Sciatic nerve (tissue), 2 donors: Measurements from ENCODE around the gene TRAPPC2B. TPM values are rescaled to one million over a fixed set of nuclear protein-coding genes. Genes with fewer than 3 reads are reported as not detected.
A peak's percentile ranks its signal among the peaks of the same experiment; 100 is the strongest.
"Not testable (repeated sequence)": the region's sequence is repeated elsewhere in the genome, so short reads cannot be mapped to it uniquely, and the experiment has no call there.

ENCODE experiments used
- ATAC-seq: fragments of 200-7000 bp; cut with Tn5 transposase; one replicate; pipeline ENCODE4 v1.9.1; 2020; ENCODE audit warnings: mild to moderate bottlenecking, moderate library complexity
- DNase-seq: peaks from one replicate; pipeline ENCODE4 v3.0.0-alpha.2; 2020; ENCODE audit warnings: low spot score
- intact Hi-C: fragments of 100-400 bp; cut with DNase I; formaldehyde crosslinking; loops from one replicate; pipeline ENCODE4 v1.14.2; 2022
- total RNA-seq: library from RNA; stranded (reverse); fragmentation: NEBNext Ultra II Directional; extraction: Animal tissue kit (Norgen Biotek cat#: 25700); gene quantifications from one replicate; pipeline ENCODE4 v1.2.1, GENCODE V29; 2021
- donor health status: DM: no; HTN: no; CAD: no.
- donor health status: DM: no; HTN: no; CAD: no.

The TRAPPC2B gene
- total RNA-seq, 1 donor from 2014 or later: 6.0 TPM

DNA sequence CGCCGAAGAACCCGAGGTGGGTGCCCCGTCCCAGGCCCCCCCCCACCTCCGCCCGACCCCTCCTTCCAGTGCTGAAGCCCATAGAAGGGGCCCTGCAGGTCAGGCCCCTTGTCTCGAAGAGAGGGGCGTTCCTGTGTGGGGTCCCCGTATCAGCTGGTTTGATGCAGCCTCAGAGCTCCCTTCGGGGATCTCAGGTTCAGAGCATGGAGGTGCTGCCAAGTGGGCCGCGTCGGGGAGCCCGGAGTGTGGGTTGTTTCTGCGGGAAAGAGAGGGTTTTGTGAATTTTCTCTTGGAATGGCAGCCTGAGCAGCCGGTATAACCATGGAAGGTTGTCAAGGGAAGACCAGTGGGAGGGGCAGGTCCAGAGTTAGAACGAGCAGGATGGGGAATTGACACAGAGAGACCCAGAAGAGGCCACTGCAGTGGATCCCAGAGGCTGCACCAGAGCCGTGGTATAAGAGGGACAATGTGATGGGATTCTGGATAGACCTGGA lies 384 bp downstream of the TRAPPC2B start:
- DNase-seq: no peak

DNA sequence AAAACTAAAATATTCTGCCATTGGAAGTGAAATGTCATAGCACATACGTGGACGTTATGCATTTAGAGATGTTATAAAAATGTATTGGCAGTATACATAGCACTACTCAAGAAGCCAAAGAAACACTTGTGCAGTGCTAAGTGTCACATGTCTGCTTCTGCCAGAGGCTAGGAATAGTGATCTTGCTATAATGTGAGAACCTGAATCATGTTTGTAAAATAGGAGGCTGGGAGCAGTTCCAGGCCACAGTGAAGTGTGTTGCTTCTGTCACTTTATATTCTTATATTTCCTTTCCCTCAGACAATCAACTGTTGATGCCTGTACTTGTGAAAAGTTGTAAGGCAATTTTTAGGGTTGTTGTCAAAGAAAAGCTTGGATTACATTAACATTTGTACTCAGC lies 3.4 kb downstream of the TRAPPC2B start:
- ATAC-seq: no peak
- intact Hi-C loops: no loop called here
- DNase-seq: no peak

More for the DNA sequence above, 384 bp downstream of the TRAPPC2B start:
- intact Hi-C loops: no loop called here
- peak; percentile 2 for ATAC-seq

DNA sequence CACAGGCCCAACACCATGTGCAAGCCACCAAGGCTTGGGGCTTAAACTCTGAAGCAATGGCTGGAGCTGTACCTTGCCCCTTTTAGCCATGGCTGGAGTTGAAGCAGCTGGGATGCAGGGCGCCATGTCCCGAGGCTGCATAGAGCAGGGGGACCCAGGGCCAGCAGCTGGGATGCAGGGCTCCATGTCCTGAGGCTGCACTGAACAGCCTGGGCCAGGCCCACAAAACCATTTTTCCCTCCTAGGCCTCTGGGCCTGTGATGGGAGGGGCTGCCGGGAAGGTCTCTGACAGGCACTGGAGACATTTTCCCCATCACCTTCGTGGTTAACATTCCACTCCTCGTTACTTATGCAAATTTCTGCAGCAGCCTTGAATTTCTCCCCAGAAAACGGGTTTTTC lies 10.8 kb downstream of the TRAPPC2B start:
- intact Hi-C loops: no loop called here
- no peak for ATAC-seq
- no peak for DNase-seq

- intact Hi-C loops, ATAC-seq, DNase-seq: not testable (repeated sequence)
Measured at GRCh38 chr19:57374647-57375046, 11.3 kb downstream of the TRAPPC2B start.

DNA sequence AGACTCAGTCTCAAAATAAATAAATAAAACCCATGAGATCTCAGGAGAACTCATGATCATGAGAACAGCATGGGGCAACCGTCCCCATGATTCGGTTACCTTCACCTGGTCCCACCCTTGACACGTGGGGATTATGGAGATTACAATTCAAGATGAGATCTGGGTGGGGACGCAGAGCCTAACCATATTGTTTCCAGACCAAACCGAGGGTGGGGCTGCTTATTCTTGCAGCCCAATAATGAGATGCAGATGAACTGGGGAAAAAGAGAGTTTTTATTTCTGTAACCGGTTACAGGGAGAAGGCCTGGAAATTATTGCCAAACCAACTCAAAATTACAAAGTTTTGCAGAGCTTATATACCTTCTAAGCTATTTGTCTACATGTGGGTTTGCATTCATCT lies 12.8 kb downstream of the TRAPPC2B start:
- intact Hi-C loops: no loop called here
- no peak for ATAC-seq
- no peak for DNase-seq

DNA sequence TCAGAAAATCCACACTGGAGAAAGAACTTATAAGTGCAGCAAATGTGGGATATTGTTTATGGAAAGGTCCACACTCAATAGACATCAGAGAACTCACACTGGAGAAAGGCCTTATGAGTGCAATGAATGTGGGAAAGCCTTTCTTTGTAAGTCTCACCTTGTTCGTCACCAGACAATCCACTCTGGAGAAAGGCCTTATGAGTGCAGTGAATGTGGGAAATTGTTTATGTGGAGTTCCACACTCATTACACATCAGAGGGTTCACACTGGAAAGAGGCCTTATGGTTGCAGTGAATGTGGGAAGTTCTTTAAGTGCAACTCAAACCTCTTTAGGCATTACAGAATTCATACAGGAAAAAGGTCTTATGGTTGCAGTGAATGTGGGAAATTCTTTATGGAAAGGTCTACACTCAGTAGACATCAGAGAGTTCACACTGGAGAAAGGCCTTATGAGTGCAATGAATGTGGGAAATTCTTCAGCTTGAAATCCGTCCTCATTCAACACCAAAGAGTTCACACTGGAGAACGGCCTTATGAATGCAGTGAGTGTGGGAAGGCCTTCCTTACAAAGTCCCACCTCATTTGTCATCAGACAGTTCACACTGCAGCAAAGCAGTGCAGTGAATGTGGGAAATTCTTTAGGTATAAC lies 14.3 kb downstream of the TRAPPC2B start:
- intact Hi-C loops: no loop called here
- DNase-seq (no peak), ATAC-seq (no peak)

DNA sequence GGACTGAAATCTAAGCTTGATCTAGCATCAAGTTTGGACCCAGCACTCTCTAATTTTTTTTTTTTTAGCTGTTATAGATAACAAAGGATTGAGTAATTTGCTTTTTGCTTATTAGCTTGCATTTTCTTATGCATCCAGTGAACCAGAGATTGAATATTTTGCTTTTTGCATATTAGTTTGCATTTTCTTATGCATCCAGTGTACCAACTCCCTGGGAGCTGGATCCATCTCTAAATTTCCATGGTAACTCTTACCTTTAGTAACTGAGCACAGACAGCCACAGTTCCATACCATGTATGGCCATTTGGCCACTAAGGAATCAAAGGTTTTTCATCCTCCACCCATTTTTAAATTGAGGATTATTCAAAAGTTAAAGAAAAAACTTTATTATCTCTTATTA lies 17.6 kb downstream of the TRAPPC2B start:
- ATAC-seq: no peak
- intact Hi-C loops: no loop called here
- no peak for DNase-seq

GRCh38 chr19:57382806-57383488 lies 19.6 kb downstream of the TRAPPC2B start:
- no peak for ATAC-seq
- intact Hi-C loops: no loop called here
- DNase-seq: no peak

GRCh38 chr19:57389194-57389729 lies 25.9 kb downstream of the TRAPPC2B start:
- DNase-seq: no peak
- intact Hi-C loops: no loop called here
- no peak for ATAC-seq

DNA sequence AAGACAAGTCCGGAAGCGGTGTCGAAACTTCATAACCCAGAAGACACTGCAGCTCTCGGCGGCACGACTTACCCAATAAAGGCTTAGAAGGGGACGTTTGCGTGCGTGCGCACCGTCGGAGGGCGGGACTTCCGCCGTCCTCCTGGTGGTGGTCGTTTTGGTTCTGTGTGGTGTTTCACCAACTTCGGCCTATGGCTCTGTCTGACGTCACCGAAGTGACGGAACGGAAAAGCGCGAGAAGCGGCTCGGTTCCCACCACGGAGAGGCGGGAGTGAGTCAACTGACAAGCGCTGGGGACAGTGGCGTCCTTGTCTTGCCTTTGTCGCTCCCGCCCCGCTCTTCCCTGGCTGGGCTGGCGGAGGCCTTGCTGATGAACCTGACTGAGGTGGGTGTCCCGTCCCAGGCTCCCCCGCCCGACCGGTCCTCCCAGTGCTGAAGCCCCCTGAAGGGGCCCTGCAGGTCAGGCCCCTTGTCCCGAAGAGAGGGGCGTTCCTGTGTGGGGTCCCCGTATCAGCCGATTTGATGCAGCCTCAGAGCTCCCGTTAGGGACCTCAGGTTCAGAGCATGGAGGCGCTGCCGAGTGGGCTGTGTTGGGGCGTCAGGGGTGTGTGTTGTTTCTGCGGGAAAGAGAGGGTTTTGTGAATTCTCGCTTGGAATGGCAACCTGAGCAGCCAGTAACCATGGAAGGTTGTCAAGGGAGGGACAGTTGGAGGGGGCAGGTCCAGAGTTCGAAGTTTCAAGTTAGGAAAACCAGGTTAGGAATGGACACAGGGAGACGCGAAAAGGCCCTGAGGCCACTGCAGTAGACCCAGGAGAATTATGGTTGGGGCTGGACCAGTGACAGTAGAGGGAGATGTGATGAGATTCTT lies 26.6 kb downstream of the TRAPPC2B start, which contains the start of gene ZNF548:
TSS of gene ZNF548 (plus strand) at position 125 of the 869 bp plus-strand sequence. CDS start at position 371, 246 bp downstream.
- DNase-seq (peak; percentile 96), ATAC-seq (peak; percentile 100)
- intact Hi-C loops: no loop called here

GRCh38 chr19:57395710-57396109 lies 32.4 kb downstream of the TRAPPC2B start:
- intact Hi-C loops: no loop called here
- DNase-seq (no peak), ATAC-seq (no peak)

DNA sequence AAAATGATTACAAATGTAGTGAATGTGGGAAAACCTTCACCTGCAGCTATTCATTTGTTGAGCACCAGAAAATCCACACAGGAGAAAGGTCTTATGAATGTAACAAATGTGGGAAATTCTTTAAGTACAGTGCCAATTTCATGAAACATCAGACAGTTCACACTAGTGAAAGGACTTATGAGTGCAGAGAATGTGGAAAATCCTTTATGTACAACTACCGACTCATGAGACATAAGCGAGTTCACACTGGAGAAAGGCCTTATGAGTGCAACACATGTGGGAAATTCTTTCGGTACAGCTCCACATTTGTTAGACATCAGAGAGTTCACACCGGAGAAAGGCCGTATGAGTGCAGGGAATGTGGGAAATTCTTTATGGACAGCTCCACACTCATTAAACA lies 35.5 kb downstream of the TRAPPC2B start:
- intact Hi-C loops: no loop called here
- no peak for ATAC-seq
- DNase-seq: no peak

- ATAC-seq: no peak
- intact Hi-C loops: no loop called here
- DNase-seq: no peak
Measured at GRCh38 chr19:57403737-57404563, 40.6 kb downstream of the TRAPPC2B start.

GRCh38 chr19:57406516-57407123 lies 43.3 kb downstream of the TRAPPC2B start:
- intact Hi-C loops: no loop called here
- no peak for DNase-seq
- no peak for ATAC-seq

GRCh38 chr19:57410877-57411671 lies 47.7 kb downstream of the TRAPPC2B start, which contains the start of gene ZNF17:
Gene ZNF17 (plus strand): TSS chr19:57411161. CDS start chr19:57413616, 2,455 bp downstream.
- ATAC-seq (peak; percentile 100), DNase-seq (peak; percentile 95)
- intact Hi-C loops: no loop called here
